HEK293 (cell line): ENCODE data around the gene ELL.
A peak's percentile ranks its signal among the peaks of the same experiment; 100 is the strongest.

Experiments used
- EGR2 ChIP-seq: fragments of 450-650 bp; formaldehyde crosslinking; IDR thresholded peaks from 2 replicates; pipeline ENCODE4 v1.5.1; 2016; ENCODE audit warnings: low read depth, missing biosample characterization, missing genetic modification characterization
- GLIS1 ChIP-seq: fragments of 450-650 bp; formaldehyde crosslinking; IDR thresholded peaks from 2 replicates; pipeline ENCODE4 v1.5.1; 2016; ENCODE audit warnings: missing biosample characterization, missing genetic modification characterization
- HOXC10 ChIP-seq: sonication (generic); formaldehyde crosslinking; IDR thresholded peaks from 2 replicates; pipeline ENCODE4 v1.8.1; 2023; ENCODE audit warnings: mild to moderate bottlenecking, missing genetic modification reagents
- KLF7 ChIP-seq: fragments of 450-650 bp; formaldehyde crosslinking; IDR thresholded peaks from 2 replicates; pipeline ENCODE4 v1.5.1; 2016; ENCODE audit warnings: missing biosample characterization, missing genetic modification characterization, borderline replicate concordance
- KLF9 ChIP-seq: fragments of 450-650 bp; formaldehyde crosslinking; IDR thresholded peaks from 2 replicates; pipeline ENCODE4 v1.5.1; 2016; ENCODE audit warnings: missing biosample characterization, missing genetic modification characterization, low read depth
- PRDM10 ChIP-seq: fragments of 450-650 bp; formaldehyde crosslinking; IDR thresholded peaks from 2 replicates; pipeline ENCODE4 v1.5.1; 2016; ENCODE audit warnings: missing biosample characterization, missing genetic modification characterization
- REPIN1 ChIP-seq: fragments of 450-650 bp; formaldehyde crosslinking; IDR thresholded peaks from 2 replicates; pipeline ENCODE4 v1.5.1; 2017; ENCODE audit warnings: missing biosample characterization, missing genetic modification characterization, low read depth
- REST ChIP-seq: fragments of 450-650 bp; formaldehyde crosslinking; IDR thresholded peaks from 2 replicates; pipeline ENCODE4 v1.5.1; 2016; ENCODE audit warnings: missing biosample characterization, missing genetic modification characterization
- SP2 ChIP-seq: fragments of 450-650 bp; formaldehyde crosslinking; IDR thresholded peaks from 2 replicates; pipeline ENCODE4 v1.5.1; 2016; ENCODE audit warnings: missing biosample characterization, missing genetic modification characterization
- YY2 ChIP-seq: fragments of 450-650 bp; formaldehyde crosslinking; IDR thresholded peaks from 2 replicates; pipeline ENCODE4 v1.5.1; 2016; ENCODE audit warnings: missing biosample characterization, missing genetic modification characterization
- ZBTB10 ChIP-seq: fragments of 450-650 bp; formaldehyde crosslinking; IDR thresholded peaks from 2 replicates; pipeline ENCODE4 v1.5.1; 2016; ENCODE audit warnings: missing biosample characterization, missing genetic modification characterization
- ZBTB17 ChIP-seq: fragments of 450-650 bp; formaldehyde crosslinking; IDR thresholded peaks from 2 replicates; pipeline ENCODE4 v1.5.1; 2016; ENCODE audit warnings: missing biosample characterization, missing genetic modification characterization
- ZBTB20 ChIP-seq: fragments of 450-650 bp; formaldehyde crosslinking; IDR thresholded peaks from 2 replicates; pipeline ENCODE4 v1.5.1; 2016; ENCODE audit warnings: missing biosample characterization, missing genetic modification characterization
- ZBTB21 ChIP-seq: fragments of 450-650 bp; formaldehyde crosslinking; IDR thresholded peaks from 2 replicates; pipeline ENCODE4 v1.5.1; 2017; ENCODE audit warnings: missing biosample characterization, missing genetic modification characterization
- ZBTB26 ChIP-seq: fragments of 450-650 bp; formaldehyde crosslinking; optimal IDR thresholded peaks from 2 replicates; pipeline ENCODE3; 2016; ENCODE audit warnings: missing biosample characterization, mild to moderate bottlenecking, missing genetic modification characterization
- ZEB2 ChIP-seq: fragments of 450-650 bp; formaldehyde crosslinking; IDR thresholded peaks from 2 replicates; pipeline ENCODE4 v1.5.1; 2016; ENCODE audit warnings: missing biosample characterization, missing genetic modification characterization
- ZFHX2 ChIP-seq: fragments of 450-650 bp; formaldehyde crosslinking; conservative IDR thresholded peaks from 2 replicates; pipeline ENCODE4 v1.5.1; 2016; ENCODE audit warnings: missing biosample characterization, missing genetic modification characterization
- ZNF2 ChIP-seq: fragments of 450-650 bp; formaldehyde crosslinking; IDR thresholded peaks from 2 replicates; pipeline ENCODE4 v1.5.1; 2016; ENCODE audit warnings: missing biosample characterization, missing genetic modification characterization
- ZNF202 ChIP-seq: fragments of 450-650 bp; formaldehyde crosslinking; IDR thresholded peaks from 2 replicates; pipeline ENCODE4 v1.5.1; 2016; ENCODE audit warnings: missing biosample characterization, missing genetic modification characterization, borderline replicate concordance
- ZNF221 ChIP-seq: fragments of 450-650 bp; formaldehyde crosslinking; IDR thresholded peaks from 2 replicates; pipeline ENCODE4 v1.5.1; 2017; ENCODE audit warnings: missing biosample characterization, missing genetic modification characterization, borderline replicate concordance
- ZNF266 ChIP-seq: fragments of 450-650 bp; formaldehyde crosslinking; IDR thresholded peaks from 2 replicates; pipeline ENCODE4 v1.5.1; 2016; ENCODE audit warnings: missing biosample characterization, missing genetic modification characterization, low read depth
- ZNF324 ChIP-seq: fragments of 450-650 bp; formaldehyde crosslinking; IDR thresholded peaks from 2 replicates; pipeline ENCODE4 v1.5.1; 2016; ENCODE audit warnings: missing biosample characterization, missing genetic modification characterization
- ZNF335 ChIP-seq: fragments of 450-650 bp; formaldehyde crosslinking; conservative IDR thresholded peaks from 2 replicates; pipeline ENCODE4 v1.5.1; 2016; ENCODE audit warnings: missing biosample characterization, missing genetic modification characterization
- ZNF777 ChIP-seq: fragments of 450-650 bp; formaldehyde crosslinking; IDR thresholded peaks from 2 replicates; pipeline ENCODE4 v1.5.1; 2017; ENCODE audit warnings: missing biosample characterization, missing genetic modification characterization, borderline replicate concordance
- ZNF792 ChIP-seq: fragments of 450-650 bp; formaldehyde crosslinking; IDR thresholded peaks from 2 replicates; pipeline ENCODE4 v1.5.1; 2016; ENCODE audit warnings: missing biosample characterization, missing genetic modification characterization
- ZNF843 ChIP-seq: fragments of 450-650 bp; formaldehyde crosslinking; IDR thresholded peaks from 2 replicates; pipeline ENCODE4 v1.5.1; 2016; ENCODE audit warnings: missing biosample characterization, missing genetic modification characterization
- ZSCAN18 ChIP-seq: fragments of 450-650 bp; formaldehyde crosslinking; IDR thresholded peaks from 2 replicates; pipeline ENCODE4 v1.5.1; 2016; ENCODE audit warnings: missing biosample characterization, missing genetic modification characterization

The ELL gene

GRCh38 chr19:18418483-18419194, 103.2 kb downstream of the ELL start (continued):
- TF ChIP-seq EGR2 (tag by site-specific recombination) (0 out of 2 replicates have a peak, but pooled peaks have one; percentile 32), ZNF324 (tag by site-specific recombination) (no peak), KLF9 (peak; percentile 73), ZFHX2 (peak; percentile 62), KLF7 (tag by site-specific recombination) (peak; percentile 33; the same call in 1 of the 2 replicates), HOXC10 (CRISPR knock-in tag) (no peak), SP2 (tag by site-specific recombination) (no peak; the same call in 1 of the 2 replicates), GLIS1 (tag by site-specific recombination) (peak; percentile 97), ZBTB21 (0 out of 2 replicates have a peak, but pooled peaks have one; percentile 7), ZSCAN18 (no peak), ZBTB20 (tag by site-specific recombination) (peak; percentile 13; the same call in 1 of the 2 replicates), ZEB2 (peak; percentile 52; the same call in 1 of the 2 replicates), YY2 (tag by site-specific recombination) (no peak), ZNF2 (tag by site-specific recombination) (peak; percentile 83), ZNF202 (tag by site-specific recombination) (no peak), REST (tag by site-specific recombination) (no peak), ZNF843 (tag by site-specific recombination) (0 out of 2 replicates have a peak, but pooled peaks have one; percentile 41), ZBTB10 (tag by site-specific recombination) (peak; percentile 80), ZNF335 (tag by site-specific recombination) (peak; percentile 83), REPIN1 (no peak), ZBTB26 (tag by site-specific recombination) (peak; percentile 81), ZNF777 (tag by site-specific recombination) (peak; percentile 85; the same call in 1 of the 2 replicates), ZNF266 (no peak), PRDM10 (tag by site-specific recombination) (peak; percentile 34; the same call in 1 of the 2 replicates), ZNF792 (tag by site-specific recombination) (0 out of 2 replicates have a peak, but pooled peaks have one; percentile 69), ZBTB17 (tag by site-specific recombination) (no peak), ZNF221 (tag by site-specific recombination) (no peak)
